ENCODE results near the gene DCLRE1A.

DNA sequence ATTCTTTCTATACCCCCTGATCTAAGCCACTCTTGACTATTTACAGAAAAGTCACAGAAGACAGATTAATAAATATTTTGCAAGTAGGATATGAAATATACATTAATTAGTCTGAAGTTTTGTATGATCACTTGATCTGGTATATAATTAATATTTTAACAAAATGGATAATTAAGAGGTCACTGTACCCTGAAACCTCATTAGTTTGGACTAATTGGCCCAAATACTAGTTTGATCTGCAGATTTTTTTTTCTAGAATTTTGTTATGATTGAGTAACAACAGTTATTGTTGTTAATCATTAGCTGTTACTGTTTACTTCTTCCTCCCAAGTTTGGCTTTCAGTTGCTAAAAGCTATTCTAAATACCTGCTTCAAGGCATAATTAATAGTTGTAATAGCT, 3.3 kb upstream of the DCLRE1A start:
- TF ChIP-seq, protein P1, sequence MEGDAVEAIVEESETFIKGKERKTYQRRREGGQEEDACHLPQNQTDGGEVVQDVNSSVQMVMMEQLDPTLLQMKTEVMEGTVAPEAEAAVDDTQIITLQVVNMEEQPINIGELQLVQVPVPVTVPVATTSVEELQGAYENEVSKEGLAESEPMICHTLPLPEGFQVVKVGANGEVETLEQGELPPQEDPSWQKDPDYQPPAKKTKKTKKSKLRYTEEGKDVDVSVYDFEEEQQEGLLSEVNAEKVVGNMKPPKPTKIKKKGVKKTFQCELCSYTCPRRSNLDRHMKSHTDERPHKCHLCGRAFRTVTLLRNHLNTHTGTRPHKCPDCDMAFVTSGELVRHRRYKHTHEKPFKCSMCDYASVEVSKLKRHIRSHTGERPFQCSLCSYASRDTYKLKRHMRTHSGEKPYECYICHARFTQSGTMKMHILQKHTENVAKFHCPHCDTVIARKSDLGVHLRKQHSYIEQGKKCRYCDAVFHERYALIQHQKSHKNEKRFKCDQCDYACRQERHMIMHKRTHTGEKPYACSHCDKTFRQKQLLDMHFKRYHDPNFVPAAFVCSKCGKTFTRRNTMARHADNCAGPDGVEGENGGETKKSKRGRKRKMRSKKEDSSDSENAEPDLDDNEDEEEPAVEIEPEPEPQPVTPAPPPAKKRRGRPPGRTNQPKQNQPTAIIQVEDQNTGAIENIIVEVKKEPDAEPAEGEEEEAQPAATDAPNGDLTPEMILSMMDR (IDR thresholded peaks at IDR 0.05; ENCODE audit: insufficient read depth, low read length): no peak
- TF ChIP-seq POLR2AphosphoS5 (IDR thresholded peaks at IDR 0.05; ENCODE audit: low read depth) (no peak), GABPA (IDR thresholded peaks at IDR 0.05; ENCODE audit: low read depth) (no peak), SPI1 (IDR thresholded peaks at IDR 0.05; ENCODE audit: borderline replicate concordance, low read depth) (no peak)
- TF ChIP-seq, protein P2, sequence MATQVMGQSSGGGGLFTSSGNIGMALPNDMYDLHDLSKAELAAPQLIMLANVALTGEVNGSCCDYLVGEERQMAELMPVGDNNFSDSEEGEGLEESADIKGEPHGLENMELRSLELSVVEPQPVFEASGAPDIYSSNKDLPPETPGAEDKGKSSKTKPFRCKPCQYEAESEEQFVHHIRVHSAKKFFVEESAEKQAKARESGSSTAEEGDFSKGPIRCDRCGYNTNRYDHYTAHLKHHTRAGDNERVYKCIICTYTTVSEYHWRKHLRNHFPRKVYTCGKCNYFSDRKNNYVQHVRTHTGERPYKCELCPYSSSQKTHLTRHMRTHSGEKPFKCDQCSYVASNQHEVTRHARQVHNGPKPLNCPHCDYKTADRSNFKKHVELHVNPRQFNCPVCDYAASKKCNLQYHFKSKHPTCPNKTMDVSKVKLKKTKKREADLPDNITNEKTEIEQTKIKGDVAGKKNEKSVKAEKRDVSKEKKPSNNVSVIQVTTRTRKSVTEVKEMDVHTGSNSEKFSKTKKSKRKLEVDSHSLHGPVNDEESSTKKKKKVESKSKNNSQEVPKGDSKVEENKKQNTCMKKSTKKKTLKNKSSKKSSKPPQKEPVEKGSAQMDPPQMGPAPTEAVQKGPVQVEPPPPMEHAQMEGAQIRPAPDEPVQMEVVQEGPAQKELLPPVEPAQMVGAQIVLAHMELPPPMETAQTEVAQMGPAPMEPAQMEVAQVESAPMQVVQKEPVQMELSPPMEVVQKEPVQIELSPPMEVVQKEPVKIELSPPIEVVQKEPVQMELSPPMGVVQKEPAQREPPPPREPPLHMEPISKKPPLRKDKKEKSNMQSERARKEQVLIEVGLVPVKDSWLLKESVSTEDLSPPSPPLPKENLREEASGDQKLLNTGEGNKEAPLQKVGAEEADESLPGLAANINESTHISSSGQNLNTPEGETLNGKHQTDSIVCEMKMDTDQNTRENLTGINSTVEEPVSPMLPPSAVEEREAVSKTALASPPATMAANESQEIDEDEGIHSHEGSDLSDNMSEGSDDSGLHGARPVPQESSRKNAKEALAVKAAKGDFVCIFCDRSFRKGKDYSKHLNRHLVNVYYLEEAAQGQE (IDR thresholded peaks at IDR 0.05; ENCODE audit: insufficient replicate concordance, low read depth): no peak
